RWPE1 (cell line): Measurements from ENCODE around the gene MYO10.
"Not testable (repeated sequence)": the region's sequence is repeated elsewhere in the genome, so short reads cannot be mapped to it uniquely, and the experiment has no call there.

ENCODE experiments used
- CTCF ChIA-PET: fragments of 350-600 bp; sonication (Branson Sonifier 250); formaldehyde crosslinking; extraction: SDS; loops from one replicate; lab custom pipeline; 2021; lab: Yijun Ruan, JAX
- POLR2A ChIA-PET: fragments of 400-600 bp; formaldehyde crosslinking; extraction: SDS; loops from one replicate; lab custom pipeline; 2020; ENCODE audit warnings: antibody characterized with exemption; ENCODE audit not compliant: low non-redundant PET; lab: Yijun Ruan, JAX
- DNase-seq: peaks from one replicate; pipeline ENCODE4 v3.0.0; 2012; ENCODE audit warnings: low spot score
- H3K27ac ChIP-seq: fragments of 450-650 bp; 2 replicates; pipeline ENCODE4 v1.5.1; 2017
- TF ChIP-seq, protein P1 (sequence below): fragments of 450-650 bp; conservative IDR thresholded peaks from 2 replicates; pipeline ENCODE4 v1.5.1; 2017; ENCODE audit warnings: low read depth, mild to moderate bottlenecking

MYO10 gene

DNA sequence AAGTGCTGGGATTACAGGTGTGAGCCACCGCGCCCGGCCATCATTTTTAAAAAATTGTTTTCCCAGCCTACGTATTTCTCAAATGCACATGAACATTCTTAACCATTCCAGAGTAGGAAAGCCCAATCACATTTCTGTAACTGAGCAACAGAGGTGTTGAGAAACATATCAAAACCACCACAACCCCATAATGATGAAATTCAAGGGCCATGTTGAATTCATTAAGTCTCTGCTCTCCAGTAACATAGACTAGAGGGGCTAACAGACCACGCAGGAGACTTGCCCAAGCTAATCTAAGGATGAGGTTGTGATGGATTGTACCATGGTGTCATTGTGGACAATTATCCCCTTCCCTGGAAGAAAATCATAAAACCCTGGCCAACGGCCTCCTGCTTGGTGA, 52.9 kb downstream of the MYO10 start:
- no peak overlapping the region for H3K27ac ChIP-seq
- ChIA-PET POLR2A (no interaction called here), CTCF (no interaction called here)
- DNase-seq: no peak
- TF ChIP-seq, protein P1, sequence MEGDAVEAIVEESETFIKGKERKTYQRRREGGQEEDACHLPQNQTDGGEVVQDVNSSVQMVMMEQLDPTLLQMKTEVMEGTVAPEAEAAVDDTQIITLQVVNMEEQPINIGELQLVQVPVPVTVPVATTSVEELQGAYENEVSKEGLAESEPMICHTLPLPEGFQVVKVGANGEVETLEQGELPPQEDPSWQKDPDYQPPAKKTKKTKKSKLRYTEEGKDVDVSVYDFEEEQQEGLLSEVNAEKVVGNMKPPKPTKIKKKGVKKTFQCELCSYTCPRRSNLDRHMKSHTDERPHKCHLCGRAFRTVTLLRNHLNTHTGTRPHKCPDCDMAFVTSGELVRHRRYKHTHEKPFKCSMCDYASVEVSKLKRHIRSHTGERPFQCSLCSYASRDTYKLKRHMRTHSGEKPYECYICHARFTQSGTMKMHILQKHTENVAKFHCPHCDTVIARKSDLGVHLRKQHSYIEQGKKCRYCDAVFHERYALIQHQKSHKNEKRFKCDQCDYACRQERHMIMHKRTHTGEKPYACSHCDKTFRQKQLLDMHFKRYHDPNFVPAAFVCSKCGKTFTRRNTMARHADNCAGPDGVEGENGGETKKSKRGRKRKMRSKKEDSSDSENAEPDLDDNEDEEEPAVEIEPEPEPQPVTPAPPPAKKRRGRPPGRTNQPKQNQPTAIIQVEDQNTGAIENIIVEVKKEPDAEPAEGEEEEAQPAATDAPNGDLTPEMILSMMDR: no peak

DNA sequence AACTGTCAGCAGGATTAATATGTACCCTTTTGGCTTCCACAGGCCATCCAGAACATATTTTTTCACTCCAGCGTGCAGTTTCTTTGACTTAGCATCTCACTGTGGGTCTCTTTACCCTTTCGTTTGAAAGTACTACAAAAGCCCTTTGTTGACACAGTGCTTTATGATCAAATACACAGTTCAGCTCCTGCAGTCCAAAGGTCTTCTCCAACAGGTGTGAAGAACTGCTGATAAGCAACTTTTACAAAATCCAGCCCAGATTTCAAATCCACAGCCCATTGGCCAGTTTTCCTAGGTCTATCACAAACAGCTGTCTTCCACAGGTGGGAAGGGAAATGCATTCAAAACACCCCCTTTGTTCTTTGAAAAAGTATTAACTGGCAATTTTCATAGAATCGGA, 54.8 kb downstream of the MYO10 start:
- no peak for DNase-seq
- ChIA-PET POLR2A (no interaction called here), CTCF (no interaction called here)
- H3K27ac ChIP-seq: no peak overlapping the region
- TF ChIP-seq, protein P1: no peak

DNA sequence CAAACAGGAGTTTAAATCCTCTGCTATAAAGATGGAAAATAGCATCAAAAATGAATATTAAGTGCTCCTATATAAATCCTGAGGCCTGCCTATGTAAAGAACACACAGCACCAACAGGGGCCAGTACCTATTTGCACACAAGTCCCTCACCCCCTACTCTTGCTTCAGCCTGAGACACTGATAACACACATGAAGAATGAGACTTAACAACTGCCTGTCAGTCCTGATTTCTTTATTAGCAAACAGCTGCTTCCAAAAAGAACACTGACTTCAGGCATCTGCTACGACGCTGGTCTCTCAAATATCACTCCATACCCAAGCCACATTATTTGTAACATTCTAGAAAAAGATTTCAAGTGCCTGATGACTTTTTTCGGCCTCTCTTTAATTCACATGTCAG, 55.5 kb downstream of the MYO10 start:
- no peak overlapping the region for H3K27ac ChIP-seq
- ChIA-PET CTCF (no interaction called here), POLR2A (no interaction called here)
- DNase-seq: no peak
- TF ChIP-seq, protein P1: no peak

DNA sequence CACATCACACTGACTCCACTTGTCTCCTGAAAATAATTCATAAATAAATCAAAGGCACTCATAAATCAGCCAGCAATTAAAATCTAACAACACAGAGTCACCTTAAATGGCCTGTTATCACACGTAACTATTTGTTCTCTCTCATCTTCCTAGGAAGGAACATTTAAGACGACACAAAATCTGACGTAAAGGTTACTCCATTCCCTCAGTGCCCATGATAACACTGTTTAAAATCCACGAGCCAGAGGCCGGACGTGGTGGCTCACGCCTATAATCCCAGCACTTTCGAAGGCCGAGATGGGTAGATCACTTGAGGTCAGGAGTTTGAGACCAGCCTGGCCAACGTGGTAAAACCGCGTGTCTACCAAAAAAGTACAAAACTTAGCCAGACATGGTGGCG, 56.4 kb downstream of the MYO10 start:
- ChIA-PET POLR2A (no interaction called here), CTCF (no interaction called here)
- no peak overlapping the region for H3K27ac ChIP-seq
- TF ChIP-seq, protein P1: no peak
- no peak for DNase-seq

DNA sequence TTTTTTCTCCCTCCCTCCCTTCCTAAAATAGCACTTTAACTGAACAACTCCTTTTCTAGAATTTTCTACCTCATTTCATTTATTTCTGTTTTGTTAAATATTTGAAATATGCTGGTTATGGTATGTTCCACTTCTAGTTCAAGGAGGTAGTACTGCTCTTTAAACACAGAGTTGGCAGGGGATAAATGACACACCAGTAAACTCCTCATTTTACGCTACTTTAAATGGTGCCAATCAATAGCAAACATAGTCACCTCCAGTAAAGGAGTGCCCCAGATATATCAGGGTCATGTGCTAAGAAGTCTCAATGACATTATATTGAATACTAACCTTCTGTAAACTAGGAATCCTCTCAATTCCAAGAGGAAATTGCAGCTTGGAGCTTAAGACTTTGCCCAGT, 56.9 kb downstream of the MYO10 start:
- POLR2A ChIA-PET: no interaction called here
- TF ChIP-seq, protein P1: no peak
- no peak overlapping the region for H3K27ac ChIP-seq
- DNase-seq: no peak
- CTCF ChIA-PET: no interaction called here

DNA sequence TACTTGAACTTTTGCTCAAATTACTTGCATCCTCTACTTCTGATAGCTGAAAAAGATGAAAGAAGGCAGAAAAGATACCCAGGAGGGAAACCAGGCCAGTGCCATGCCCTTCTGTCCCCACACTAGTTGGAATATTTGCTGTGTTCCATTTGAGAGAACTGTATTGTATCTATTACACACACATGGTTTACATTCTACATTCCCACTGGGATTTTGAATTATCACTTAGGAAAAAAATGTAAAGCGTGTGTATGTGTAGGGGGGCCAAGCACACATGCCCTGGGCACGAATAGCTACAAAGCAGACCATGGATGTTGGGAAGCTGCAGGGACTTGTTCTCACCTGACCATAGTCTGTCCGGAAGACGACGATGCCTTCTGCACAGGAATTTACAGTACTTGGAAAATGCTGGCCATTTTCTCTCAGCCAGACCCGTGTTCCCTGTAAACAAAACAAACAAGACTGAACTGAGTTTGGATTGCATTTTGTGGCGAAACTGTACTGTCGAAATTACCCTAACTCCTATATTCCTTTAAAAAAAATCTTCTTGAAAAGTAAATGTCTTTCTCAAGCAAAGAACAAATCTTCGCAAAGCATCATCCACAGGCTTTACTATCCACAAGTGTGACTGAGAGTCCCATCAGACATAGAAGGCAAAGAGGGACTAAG, 58.7 kb downstream of the MYO10 start:
- no peak for DNase-seq
- POLR2A ChIA-PET: no interaction called here
- CTCF ChIA-PET: no interaction called here
- TF ChIP-seq, protein P1: no peak
- H3K27ac ChIP-seq: no peak overlapping the region

DNA sequence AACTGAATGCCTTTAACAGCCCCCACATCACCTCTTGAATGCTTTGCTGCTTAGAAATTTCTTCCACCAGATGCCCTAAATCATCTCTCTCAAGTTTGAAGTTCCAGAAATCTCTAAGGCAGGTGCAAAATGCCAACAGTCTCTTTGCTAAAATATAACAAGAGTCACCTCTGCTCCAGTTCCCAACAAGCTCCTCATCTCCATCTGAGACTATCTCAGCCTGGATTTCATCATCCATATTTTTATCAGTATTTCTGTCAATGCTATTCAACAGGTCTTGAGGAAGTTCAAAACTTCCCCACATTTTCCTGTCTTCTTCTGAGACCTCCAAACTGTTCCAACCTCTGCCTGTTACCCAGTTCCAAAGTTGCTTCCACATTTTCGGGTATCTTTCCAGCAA, 61.7 kb downstream of the MYO10 start:
- CTCF ChIA-PET, H3K27ac ChIP-seq, POLR2A ChIA-PET, DNase-seq: not testable (repeated sequence)
